Measurements from ENCODE around the gene CTBS. TPM values are rescaled to one million over a fixed set of nuclear protein-coding genes. Genes with fewer than 3 reads are reported as not detected.

CTBS gene
- 14.0 and 20.9 TPM in 2 replicates for total RNA-seq (2022)
- percentile 87 among the genes with signal in this experiment for Bru-seq, nascent RNA
- BruChase-seq, experiment 1, labeled RNA remaining after a 6-hour chase = percentile 81 among the genes with signal in this experiment
- percentile 81 among the genes with signal in this experiment for BruChase-seq, experiment 2, labeled RNA remaining after a 2-hour chase
- long read RNA-seq, full-length matches to known transcripts = 35 of 64 reads
- long read RNA-seq, partial matches to known transcripts = 6 of 64 reads
- long read RNA-seq, other reads (novel, unspliced or antisense) = 23 of 64 reads

GRCh38 chr1:84573967-84574842 is at the start of gene CTBS:
TSS of gene CTBS (minus strand) at chr1:84574440. CDS start at chr1:84574415, 25 bp downstream.
- Mint-ChIP-seq H3K4me3 (ENCODE audit: unreplicated experiment) (peak within 1 kb of the TSS; percentile 95), H3K27ac (ENCODE audit: low read depth, unreplicated experiment) (peak within 1 kb of the TSS; percentile 99), H3K36me3 (ENCODE audit: insufficient read depth, unreplicated experiment) (peaks cover 20% of the 10 kb centered on the region), H3K27me3 (ENCODE audit: insufficient read depth, unreplicated experiment) (no peaks in the 10 kb centered on the region), H3K4me1 (ENCODE audit: insufficient read depth, unreplicated experiment) (peaks cover 36% of the 10 kb centered on the region), H3K9me3 (ENCODE audit: unreplicated experiment) (no peaks in the 10 kb centered on the region)
- no peak for TF ChIP-seq CTCF (IDR thresholded peaks at IDR 0.05; ENCODE audit: unreplicated experiment)
- peak; percentile 79 for DNase-seq (ENCODE audit: unreplicated experiment)
- POLR2A ChIA-PET = interaction anchor here (0.6 to 5.4 kb wide), 29 partner anchors 9 to 561 kb away, joined by 3 to 104 read pairs (median 5); partner anchors contain the start of genes GNG5, RPF1, SPATA1 and SSX2IP
- BruUV-seq (replicated peaks) = no TSS peak
- intact Hi-C loops (cut with micrococcal nuclease) = loop anchor here (1.0 kb wide), 3 partner anchors 45 to 95 kb away; partner anchors contain the start of genes GNG5, RPF1 and SPATA1
- CTCF ChIA-PET = interaction anchor here (0.7 to 3.4 kb wide), 20 partner anchors 10 to 421 kb away, joined by 3 to 11 read pairs (median 4); partner anchors contain the start of genes GNG5 and SPATA1

- Mint-ChIP-seq H3K36me3 (ENCODE audit: insufficient read depth, unreplicated experiment) (no peaks in the 10 kb centered on the region), H3K27me3 (ENCODE audit: insufficient read depth, unreplicated experiment) (no peaks in the 10 kb centered on the region), H3K9me3 (ENCODE audit: unreplicated experiment) (no peaks in the 10 kb centered on the region), H3K27ac (ENCODE audit: low read depth, unreplicated experiment) (no peak overlapping the region), H3K4me1 (ENCODE audit: insufficient read depth, unreplicated experiment) (peaks cover 12% of the 10 kb centered on the region), H3K4me3 (ENCODE audit: unreplicated experiment) (no peak overlapping the region)
- BruUV-seq (replicated peaks) = no TSS peak
- POLR2A ChIA-PET = no interaction called here
- no peak for DNase-seq (ENCODE audit: unreplicated experiment)
- intact Hi-C loops (cut with micrococcal nuclease) = loop anchor here (2.0 to 5.0 kb wide), 2 partner anchors 316 to 481 kb away; no protein-coding TSS in a partner anchor
- TF ChIP-seq CTCF (IDR thresholded peaks at IDR 0.05; ENCODE audit: unreplicated experiment) = no peak
- CTCF ChIA-PET = interaction anchor here (0.6 to 4.3 kb wide), 20 partner anchors 8 to 235 kb away, joined by 3 to 16 read pairs (median 3); partner anchors contain the start of genes GNG5 and SPATA1
These were observed 47.3 kb upstream of the CTBS start for GRCh38 chr1:84621553-84621952.

- POLR2A ChIA-PET = interaction anchor here (1.0 to 2.8 kb wide), 7 partner anchors 9 to 141 kb away, joined by 3 to 32 read pairs (median 4); partner anchors contain the start of genes CTBS, GNG5 and SPATA1
- DNase-seq (ENCODE audit: unreplicated experiment) = peak; percentile 75
- TF ChIP-seq CTCF (IDR thresholded peaks at IDR 0.05; ENCODE audit: unreplicated experiment) = peak; percentile 97
- Mint-ChIP-seq H3K4me1 (ENCODE audit: insufficient read depth, unreplicated experiment) (peaks cover 12% of the 10 kb centered on the region), H3K36me3 (ENCODE audit: insufficient read depth, unreplicated experiment) (no peaks in the 10 kb centered on the region), H3K9me3 (ENCODE audit: unreplicated experiment) (no peaks in the 10 kb centered on the region), H3K4me3 (ENCODE audit: unreplicated experiment) (peak overlapping the region; percentile 81), H3K27ac (ENCODE audit: low read depth, unreplicated experiment) (peak overlapping the region; percentile 78), H3K27me3 (ENCODE audit: insufficient read depth, unreplicated experiment) (no peaks in the 10 kb centered on the region)
- CTCF ChIA-PET = interaction anchor here (0.7 to 4.3 kb wide), 38 partner anchors 8 to 476 kb away, joined by 3 to 22 read pairs (median 4); partner anchors contain the start of genes CTBS and PRKACB
- intact Hi-C loops (cut with micrococcal nuclease) = loop anchor here (1.0 to 5.0 kb wide), 4 partner anchors 115 to 480 kb away; partner anchors contain the start of genes GNG5 and SPATA1
- BruUV-seq (replicated peaks) = no TSS peak
These were observed 46.6 kb upstream of the CTBS start for GRCh38 chr1:84620720-84621313.

Data from MCF 10A (cell line).